LNCAP (cell line): ENCODE data around the gene PCYOX1L.

Experiments
- TF ChIP-seq, protein P1 (sequence below): fragments of 450-650 bp; IDR thresholded peaks from 2 replicates; pipeline ENCODE4 v1.5.1; 2017; ENCODE audit warnings: mild to moderate bottlenecking

PCYOX1L gene

DNA sequence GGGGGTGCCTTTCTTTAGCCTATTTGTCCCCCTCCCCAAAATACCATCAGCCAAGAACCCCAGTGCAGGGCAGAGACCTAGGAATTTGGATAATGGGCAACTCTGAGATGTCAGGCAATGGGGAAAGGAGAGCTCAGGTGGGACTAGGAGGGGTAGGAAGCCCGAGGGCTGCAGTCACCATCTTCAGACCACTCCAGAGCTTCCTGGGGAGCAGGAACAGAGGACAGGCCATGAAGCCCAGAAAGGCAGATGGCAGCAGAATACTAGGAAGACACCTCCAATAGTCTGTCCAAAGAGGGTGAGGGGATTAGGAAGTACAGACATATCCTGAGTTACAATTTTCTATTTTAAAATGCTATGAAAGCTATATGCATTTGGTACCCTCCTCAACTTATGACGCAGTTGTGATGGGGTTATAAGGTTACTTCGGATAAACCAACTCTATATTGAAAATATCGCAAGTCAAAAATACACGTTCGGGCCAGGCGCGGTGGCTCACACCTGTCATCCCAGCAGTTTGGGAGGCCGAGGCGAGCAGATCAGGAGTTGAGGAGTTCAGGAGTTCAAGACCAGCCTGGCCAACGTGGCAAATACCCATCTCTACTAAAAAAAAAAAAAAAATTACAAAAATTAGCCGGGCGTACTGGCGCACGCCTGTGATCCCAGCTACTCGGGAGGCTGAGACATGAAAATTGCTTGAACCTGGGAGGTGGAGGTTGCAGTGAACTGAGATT is 55.8 kb downstream of the PCYOX1L start:
- TF ChIP-seq, protein P1, sequence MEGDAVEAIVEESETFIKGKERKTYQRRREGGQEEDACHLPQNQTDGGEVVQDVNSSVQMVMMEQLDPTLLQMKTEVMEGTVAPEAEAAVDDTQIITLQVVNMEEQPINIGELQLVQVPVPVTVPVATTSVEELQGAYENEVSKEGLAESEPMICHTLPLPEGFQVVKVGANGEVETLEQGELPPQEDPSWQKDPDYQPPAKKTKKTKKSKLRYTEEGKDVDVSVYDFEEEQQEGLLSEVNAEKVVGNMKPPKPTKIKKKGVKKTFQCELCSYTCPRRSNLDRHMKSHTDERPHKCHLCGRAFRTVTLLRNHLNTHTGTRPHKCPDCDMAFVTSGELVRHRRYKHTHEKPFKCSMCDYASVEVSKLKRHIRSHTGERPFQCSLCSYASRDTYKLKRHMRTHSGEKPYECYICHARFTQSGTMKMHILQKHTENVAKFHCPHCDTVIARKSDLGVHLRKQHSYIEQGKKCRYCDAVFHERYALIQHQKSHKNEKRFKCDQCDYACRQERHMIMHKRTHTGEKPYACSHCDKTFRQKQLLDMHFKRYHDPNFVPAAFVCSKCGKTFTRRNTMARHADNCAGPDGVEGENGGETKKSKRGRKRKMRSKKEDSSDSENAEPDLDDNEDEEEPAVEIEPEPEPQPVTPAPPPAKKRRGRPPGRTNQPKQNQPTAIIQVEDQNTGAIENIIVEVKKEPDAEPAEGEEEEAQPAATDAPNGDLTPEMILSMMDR: no peak

DNA sequence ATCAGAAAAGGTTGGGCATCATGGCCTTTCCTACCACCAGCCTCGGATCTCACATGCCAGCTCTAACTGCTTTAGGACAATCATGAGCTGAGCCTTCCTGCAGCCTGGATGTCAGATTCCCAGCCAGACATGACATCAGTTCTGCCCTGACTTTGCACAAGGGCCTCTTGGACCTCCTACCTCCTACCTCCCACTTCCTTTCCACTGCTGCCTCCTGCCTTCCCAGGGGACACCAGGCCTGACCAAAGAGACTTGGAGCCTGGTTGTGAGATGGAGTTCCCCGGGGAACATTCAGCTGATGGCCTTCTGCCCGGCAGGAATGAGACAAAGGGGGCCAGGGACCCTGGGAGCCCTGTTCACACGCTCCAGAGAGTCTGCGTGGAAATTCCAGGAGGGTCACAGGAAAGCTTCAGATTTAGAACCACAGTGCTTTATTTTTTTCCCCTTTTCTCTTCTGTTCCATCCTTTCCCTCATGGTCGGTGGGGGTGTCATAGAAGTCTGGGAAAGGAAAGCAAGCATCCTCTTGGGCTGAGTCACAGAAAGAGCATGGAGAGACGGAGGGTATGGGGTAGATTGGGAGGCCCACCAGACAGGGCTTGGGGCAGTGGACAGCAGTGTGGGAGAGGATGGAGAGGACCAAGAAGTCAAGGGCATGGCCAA is 56.7 kb downstream of the PCYOX1L start:
- TF ChIP-seq, protein P1: no peak

DNA sequence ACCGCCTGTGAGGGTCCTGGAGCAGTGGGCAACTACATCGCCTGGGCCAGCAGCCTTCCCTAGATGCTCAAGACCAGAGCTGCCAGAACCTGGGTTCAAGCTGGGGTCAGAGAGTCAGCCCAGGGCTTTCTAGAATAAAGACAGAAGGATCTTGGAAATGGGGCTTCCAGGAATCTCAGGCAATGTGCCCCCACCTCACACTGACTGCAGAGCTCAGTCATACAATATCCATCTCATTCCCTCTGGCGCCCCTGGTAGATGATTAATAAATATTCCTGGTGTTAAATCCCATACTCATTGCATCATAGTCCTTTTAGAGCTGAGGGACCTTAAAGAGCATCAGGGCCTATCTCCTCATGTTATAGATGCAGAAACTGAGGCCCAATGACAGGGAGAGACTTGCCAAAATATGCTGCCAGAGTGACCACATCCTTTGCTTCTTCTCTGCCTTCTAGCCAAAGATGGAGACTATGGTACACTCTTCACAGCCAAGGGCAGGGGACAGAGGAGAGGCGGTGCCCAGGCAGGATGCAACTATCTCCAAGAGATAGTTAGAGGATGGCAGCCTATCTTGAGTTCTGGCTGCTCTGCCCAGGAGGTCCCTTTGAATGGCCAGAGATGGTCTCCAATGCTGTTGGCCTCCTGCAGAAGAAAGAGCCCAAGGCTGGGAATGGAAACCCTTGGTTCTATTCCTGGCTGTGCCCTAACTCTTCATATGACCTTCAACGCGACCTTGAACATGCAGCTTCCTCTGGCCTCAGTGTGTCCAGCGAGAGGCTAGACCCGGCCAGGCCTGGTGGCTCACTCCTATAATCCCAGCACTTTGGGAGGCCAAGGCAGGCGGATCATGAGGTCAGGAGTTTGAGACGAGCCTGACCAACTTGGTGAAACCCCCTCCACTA is 57.5 kb downstream of the PCYOX1L start:
- TF ChIP-seq, protein P1: no peak

GRCh38 chr5:149416987-149417710 is 59.3 kb downstream of the PCYOX1L start:
- TF ChIP-seq, protein P1: no peak

- TF ChIP-seq, protein P1: no peak
Measured at GRCh38 chr5:149417711-149418368, 60.0 kb downstream of the PCYOX1L start.

DNA sequence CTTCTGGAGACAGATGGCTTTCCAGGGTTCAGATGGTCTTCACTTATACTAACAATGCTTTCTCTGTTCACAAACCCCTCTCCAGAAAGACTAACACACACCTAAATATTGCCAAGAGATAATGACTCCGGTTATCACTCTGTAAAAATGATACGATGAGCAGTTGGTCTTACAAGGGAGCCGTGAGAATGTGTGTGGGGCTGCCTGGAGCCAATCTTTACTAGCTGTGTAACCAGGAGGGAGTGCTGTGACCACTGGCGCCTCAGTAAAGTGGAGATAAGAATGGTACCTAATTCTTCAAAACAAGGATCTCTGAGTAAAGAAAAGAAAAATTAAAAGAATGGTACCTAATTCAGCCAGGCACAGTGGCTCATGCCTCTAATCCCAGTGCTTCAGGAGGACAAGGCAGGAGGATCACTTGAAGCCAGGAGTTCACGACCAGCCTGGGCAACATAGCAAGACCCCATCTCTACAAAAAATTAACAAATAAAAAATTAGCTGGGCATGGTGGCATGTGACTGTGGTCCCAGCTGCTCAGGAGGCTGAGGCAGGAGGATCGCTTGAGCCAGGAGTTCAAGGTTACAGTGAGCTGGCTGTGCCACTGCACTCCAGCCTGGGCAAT is 61.2 kb downstream of the PCYOX1L start:
- TF ChIP-seq, protein P1: no peak
